Vagina (tissue), 2 donors: Measurements from ENCODE around the gene SLC25A21.

ENCODE experiments used
- CTCF ChIP-seq, 3 experiments: fragments of 450-650 bp in 2 of 3; fragments of 200-600 bp in 1 of 3; sonication (generic) in 1 of 3; IDR thresholded peaks; one replicate each; pipeline ENCODE4 v1.5.1; 2017 to 2019; ENCODE audit warnings: antibody characterized with exemption in 3 of 3, mild to moderate bottlenecking in 2 of 3, moderate library complexity in 2 of 3
- POLR2A ChIP-seq, 2 donors: fragments of 450-650 bp; IDR thresholded peaks; one replicate each; pipeline ENCODE4 v1.6.1; 2017; ENCODE audit warnings: antibody characterized with exemption in 2 of 2, mild to moderate bottlenecking in 2 of 2, moderate library complexity in 2 of 2

- TF ChIP-seq CTCF (IDR thresholded peaks at IDR 0.05) = no peak
- TF ChIP-seq POLR2A (IDR thresholded peaks at IDR 0.05) = no peak
These were observed 27.6 kb downstream of the SLC25A21 start for GRCh38 chr14:37144729-37145363.
